Activated CD8-positive, alpha-beta memory T cell treated with anti-CD3 and anti-CD28 coated beads for 36 hours (primary cell): ENCODE measurements around the gene ZBTB6. TPM values are rescaled to one million over a fixed set of nuclear protein-coding genes. Genes with fewer than 3 reads are reported as not detected.
"Not testable (repeated sequence)": the region's sequence is repeated elsewhere in the genome, so short reads cannot be mapped to it uniquely, and the experiment has no call there.

Source experiments
- CTCF ChIA-PET: fragments of 350-600 bp; sonication (Branson Sonifier 250); formaldehyde crosslinking; loops from one replicate; lab custom pipeline; 2021; ENCODE audit warnings: antibody characterized with exemption; lab: Charles Lee
- POLR2A ChIA-PET: fragments of 350-600 bp; sonication (Branson Sonifier 250); formaldehyde crosslinking; loops from one replicate; lab custom pipeline; 2021; ENCODE audit warnings: antibody characterized with exemption; lab: Charles Lee
- total RNA-seq, 2 experiments: library from RNA; stranded (reverse); gene quantifications; one replicate each; pipeline ENCODE4 v1.2.3, GENCODE V29; 2021

Gene ZBTB6
- total RNA-seq, 2 experiments from 2014 or later, result 9.7 to 10.5 TPM

DNA sequence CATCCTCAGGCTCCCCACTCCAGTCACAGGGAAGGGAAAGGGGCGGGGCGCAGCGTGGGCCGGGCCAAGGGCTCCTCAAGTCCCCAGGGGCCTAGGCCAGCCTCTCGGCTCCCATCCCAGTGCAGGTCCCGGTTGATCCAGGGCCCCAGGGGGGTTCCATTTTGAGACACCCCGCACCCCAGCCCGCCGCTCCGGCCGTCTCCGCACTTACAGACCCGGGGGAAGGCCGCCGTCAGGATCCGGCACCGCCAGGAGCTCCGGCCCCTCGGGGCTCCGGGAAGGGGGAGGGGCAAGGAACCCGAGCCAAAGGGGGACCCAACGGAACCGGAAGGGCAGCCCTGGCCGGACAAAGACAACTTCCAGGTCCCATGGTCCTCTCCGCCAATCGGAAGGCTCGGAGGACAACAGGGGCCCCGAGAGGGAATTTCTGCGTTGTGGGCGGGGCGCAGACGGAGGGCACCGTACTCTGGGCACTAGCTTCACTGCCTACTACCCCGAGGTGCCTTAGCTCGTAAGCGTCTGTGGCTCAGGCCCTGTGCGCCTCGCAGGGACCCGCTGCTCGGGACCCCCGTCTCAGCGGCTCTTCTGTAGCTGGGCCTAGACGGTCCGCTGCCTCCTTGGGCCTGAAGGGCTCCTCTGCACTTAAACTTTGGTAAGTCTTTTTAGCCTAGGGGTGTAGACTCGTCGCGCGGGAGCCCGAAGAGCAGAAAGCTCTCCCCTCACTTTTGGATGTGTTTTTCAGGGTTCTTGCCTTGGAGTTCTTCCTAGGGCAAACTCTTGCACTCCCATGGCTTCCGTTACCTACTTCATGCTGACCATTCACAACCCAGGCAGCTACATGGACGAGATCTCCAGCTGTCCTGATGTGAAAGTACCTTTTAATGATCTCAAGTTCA lies 18.4 kb upstream of the ZBTB6 start, which contains the start of gene ZBTB26:
TSS of gene ZBTB26 (minus strand) at position 287 of the 896 bp plus-strand sequence. CDS start 11,578 bp downstream, outside the sequence.
- POLR2A ChIA-PET, result interaction anchor here (0.8 to 2.3 kb wide), 6 partner anchors 9 to 33 kb away, joined by 3 to 23 read pairs (median 4); partner anchors contain the start of genes RABGAP1, RC3H2 and ZBTB6
- CTCF ChIA-PET, result interaction anchor here (0.8 to 2.2 kb wide), 4 partner anchors 9 to 26 kb away, joined by 3 to 9 read pairs (median 6); partner anchors contain the start of genes RABGAP1 and ZBTB6

GRCh38 chr9:122930541-122931225 lies 17.6 kb upstream of the ZBTB6 start:
- POLR2A ChIA-PET, result interaction anchor here (0.8 to 2.3 kb wide), 4 partner anchors 10 to 33 kb away, joined by 3 to 23 read pairs (median 9); partner anchors contain the start of genes RABGAP1 and ZBTB6
- CTCF ChIA-PET, result interaction anchor here (1.4 to 2.2 kb wide), 2 partner anchors 10 to 18 kb away, joined by 9 read pairs; partner anchors contain the start of genes RABGAP1 and ZBTB6

GRCh38 chr9:122929796-122930354 lies 16.8 kb upstream of the ZBTB6 start:
- CTCF ChIA-PET, result no interaction called here

DNA sequence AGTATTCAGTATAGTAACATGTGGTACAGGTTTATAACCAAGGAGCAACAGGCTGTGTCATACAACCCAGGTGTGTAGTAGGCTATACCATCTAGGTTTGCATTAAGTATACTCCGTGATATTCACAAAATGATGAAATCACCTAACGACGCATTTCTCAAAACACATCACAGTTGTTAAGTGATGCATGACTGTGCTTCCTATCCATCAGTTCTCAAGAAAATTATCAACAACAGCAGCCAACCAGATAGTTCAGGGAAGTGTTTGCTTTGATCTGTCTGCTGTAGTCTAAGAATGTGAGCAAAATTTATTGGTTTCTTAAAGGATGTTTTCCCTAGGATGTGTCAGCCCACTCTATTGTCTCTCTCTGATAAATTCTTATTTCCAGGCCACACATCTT lies 10.8 kb upstream of the ZBTB6 start:
- ChIA-PET CTCF (interaction anchor here (0.6 kb wide), 2 partner anchors 16 to 244 kb away, joined by 3 read pairs; no protein-coding TSS in a partner anchor), POLR2A (no interaction called here)

More at GRCh38 chr9:122929796-122930354, 16.8 kb upstream of the ZBTB6 start:
- POLR2A ChIA-PET, result interaction anchor here (2.3 kb wide), 1 partner anchor 11 kb away, joined by 23 read pairs; the partner anchor contains the start of gene RABGAP1

- POLR2A ChIA-PET, result no interaction called here
- CTCF ChIA-PET, result no interaction called here
Measured at GRCh38 chr9:122922713-122923112, 9.6 kb upstream of the ZBTB6 start.

GRCh38 chr9:122918310-122918709 lies 5.2 kb upstream of the ZBTB6 start:
- ChIA-PET POLR2A (no interaction called here), CTCF (no interaction called here)

- ChIA-PET CTCF (interaction anchor here (0.7 to 3.1 kb wide), 5 partner anchors 10 to 84 kb away, joined by 3 to 17 read pairs (median 4); partner anchors contain the start of genes PDCL and ZBTB26), POLR2A (interaction anchor here (0.6 to 2.1 kb wide), 7 partner anchors 9 to 77 kb away, joined by 3 to 15 read pairs (median 3); partner anchors contain the start of genes RABGAP1, RC3H2 and ZBTB26)
Measured at GRCh38 chr9:122912671-122912963, 506 bp downstream of the ZBTB6 start.

GRCh38 chr9:122906122-122906521 lies 7.0 kb downstream of the ZBTB6 start:
- POLR2A ChIA-PET, CTCF ChIA-PET: not testable (repeated sequence)

- ChIA-PET CTCF (interaction anchor here (0.6 kb wide), 1 partner anchor 52 kb away, joined by 3 read pairs; no protein-coding TSS in a partner anchor), POLR2A (interaction anchor here (0.6 to 2.9 kb wide), 4 partner anchors 8 to 86 kb away, joined by 3 to 13 read pairs (median 4); partner anchors contain the start of genes RABGAP1, ZBTB26 and ZBTB6)
Measured at GRCh38 chr9:122904823-122905710, 8.1 kb downstream of the ZBTB6 start, which contains the start of gene RC3H2. Gene RC3H2, minus strand, starts transcription at chr9:122905359. Its CDS starts 7,850 bp downstream, at chr9:122897509.

GRCh38 chr9:122904466-122904822 lies 8.7 kb downstream of the ZBTB6 start:
- POLR2A ChIA-PET, result interaction anchor here (0.6 to 2.9 kb wide), 4 partner anchors 9 to 1510 kb away, joined by 3 to 13 read pairs (median 4); partner anchors contain the start of genes RABGAP1 and ZBTB6

DNA sequence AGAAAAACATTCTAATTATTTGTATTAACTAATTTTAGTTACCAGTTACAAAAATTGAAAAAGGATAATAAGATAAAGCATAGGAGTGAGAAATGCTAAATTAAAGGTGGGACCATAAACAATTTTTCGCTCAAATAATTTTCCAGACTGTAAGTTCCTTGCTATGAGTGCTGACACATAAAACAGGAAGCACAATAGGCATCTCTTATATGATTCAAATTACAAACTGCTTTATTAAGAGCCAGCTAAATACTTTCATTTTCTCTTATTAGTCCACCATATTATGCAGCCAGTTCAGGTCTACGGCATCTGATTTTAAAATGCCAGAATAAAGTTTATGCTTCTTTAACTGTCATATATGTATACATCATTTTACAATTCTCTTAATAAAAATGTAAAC lies 12.3 kb downstream of the ZBTB6 start:
- CTCF ChIA-PET, result interaction anchor here (0.7 to 3.9 kb wide), 2 partner anchors 12 to 19 kb away, joined by 3 to 17 read pairs; partner anchors contain the start of gene ZBTB6
- POLR2A ChIA-PET, result interaction anchor here (0.5 to 1.0 kb wide), 2 partner anchors 40 to 53 kb away, joined by 4 to 9 read pairs; partner anchors contain the start of gene RABGAP1

More at GRCh38 chr9:122904466-122904822, 8.7 kb downstream of the ZBTB6 start:
- CTCF ChIA-PET, result no interaction called here

DNA sequence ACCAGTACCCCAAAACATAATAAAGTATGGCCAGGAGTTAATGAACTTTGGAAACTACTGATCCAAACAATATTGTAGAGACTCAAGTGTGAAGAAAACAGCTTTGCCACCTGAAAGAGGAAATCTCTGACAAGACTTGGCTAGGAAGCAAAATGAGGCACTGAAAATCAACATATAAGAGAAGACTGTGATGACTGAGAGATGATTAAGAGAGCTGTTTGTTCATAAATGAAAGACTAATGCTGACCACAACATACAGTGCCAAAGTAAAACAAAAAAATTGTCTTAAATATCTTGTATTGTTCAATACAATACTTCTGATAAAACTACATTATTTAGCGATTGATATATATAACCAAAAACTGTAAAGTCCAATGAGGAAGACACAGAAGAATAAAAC lies 15.2 kb downstream of the ZBTB6 start:
- ChIA-PET CTCF (interaction anchor here (0.6 kb wide), 1 partner anchor 631 kb away, joined by 3 read pairs; no protein-coding TSS in a partner anchor), POLR2A (interaction anchor here (0.6 to 1.4 kb wide), 2 partner anchors 15 to 33 kb away, joined by 3 read pairs; partner anchors contain the start of gene ZBTB26)

GRCh38 chr9:122888480-122888879 lies 24.6 kb downstream of the ZBTB6 start:
- ChIA-PET POLR2A (no interaction called here), CTCF (no interaction called here)

DNA sequence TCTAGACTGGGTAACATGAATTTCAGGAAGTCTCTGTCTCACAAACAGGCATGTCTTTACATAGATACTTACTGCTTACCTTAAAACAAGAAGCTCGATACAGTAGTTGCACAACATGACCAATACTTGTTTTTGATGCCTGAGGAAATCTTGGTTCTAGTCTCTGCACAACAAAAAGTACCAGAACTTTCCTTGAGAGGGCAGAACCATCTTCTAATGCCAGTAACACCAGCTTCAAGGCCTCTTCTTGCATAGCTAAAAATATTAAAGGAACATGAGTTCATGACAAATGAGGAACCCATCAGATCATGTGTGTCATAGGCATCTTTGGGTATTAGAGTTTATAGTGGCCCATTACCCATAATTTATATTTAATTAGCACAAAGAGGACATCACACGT lies 30.0 kb downstream of the ZBTB6 start:
- POLR2A ChIA-PET, result no interaction called here
- CTCF ChIA-PET, result no interaction called here

DNA sequence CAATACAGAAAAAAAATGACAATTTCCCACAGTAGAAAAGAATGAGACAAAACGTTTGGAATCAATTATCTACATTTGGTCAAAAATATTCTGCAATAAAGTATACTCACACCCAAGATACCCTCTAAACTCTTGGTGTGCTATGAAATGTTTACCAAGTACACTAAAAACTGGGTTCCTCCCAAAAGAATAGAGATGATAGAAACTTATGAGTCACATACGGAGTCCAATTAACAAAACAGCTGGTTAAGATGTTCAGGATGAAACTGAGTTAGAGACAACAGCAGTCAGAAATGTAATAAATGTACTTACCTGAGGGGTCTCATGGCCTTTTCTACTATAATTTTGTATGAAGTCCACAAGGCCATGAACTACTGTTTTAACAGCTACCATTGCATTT lies 33.7 kb downstream of the ZBTB6 start:
- CTCF ChIA-PET, result no interaction called here
- POLR2A ChIA-PET, result no interaction called here

- CTCF ChIA-PET, result no interaction called here
Measured at GRCh38 chr9:122875523-122875922, 37.6 kb downstream of the ZBTB6 start.

DNA sequence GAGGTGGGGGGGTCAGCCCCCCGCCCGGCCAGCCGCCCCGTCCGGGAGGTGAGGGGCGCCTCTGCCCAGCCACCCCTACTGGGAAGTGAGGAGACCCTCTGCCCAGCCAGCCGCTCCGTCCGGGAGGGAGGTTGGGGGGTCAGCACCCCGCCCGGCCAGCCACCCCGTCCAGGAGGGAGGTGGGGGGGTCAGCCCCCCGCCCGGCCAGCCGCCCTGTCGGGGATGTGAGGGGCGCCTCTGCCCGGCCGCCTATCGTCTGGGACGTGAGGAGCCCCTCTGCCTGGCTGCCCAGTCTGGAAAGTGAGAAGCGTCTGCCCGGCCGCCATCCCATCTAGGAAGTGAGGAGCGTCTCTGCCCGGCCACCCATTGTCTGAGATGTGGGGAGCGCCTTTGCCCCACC lies 45.8 kb downstream of the ZBTB6 start:
- POLR2A ChIA-PET, CTCF ChIA-PET: not testable (repeated sequence)

More at GRCh38 chr9:122875523-122875922, 37.6 kb downstream of the ZBTB6 start:
- POLR2A ChIA-PET, result no interaction called here
